ENCODE data around the gene NCOR2.
"Not testable (repeated sequence)": the region's sequence is repeated elsewhere in the genome, so short reads cannot be mapped to it uniquely, and the experiment has no call there.

Gene NCOR2

GRCh38 chr12:124601706-124602105, 34.3 kb upstream of the NCOR2 start:
- DNase-seq (ENCODE audit: low read depth in 2 of 2), result no peak

- DNase-seq (ENCODE audit: low read depth in 2 of 2), result no peak
Observed at GRCh38 chr12:124599074-124599999, 31.9 kb upstream of the NCOR2 start.

- no peak for DNase-seq (ENCODE audit: low read depth in 2 of 2)
Observed at GRCh38 chr12:124597041-124597440, 29.6 kb upstream of the NCOR2 start.

DNA sequence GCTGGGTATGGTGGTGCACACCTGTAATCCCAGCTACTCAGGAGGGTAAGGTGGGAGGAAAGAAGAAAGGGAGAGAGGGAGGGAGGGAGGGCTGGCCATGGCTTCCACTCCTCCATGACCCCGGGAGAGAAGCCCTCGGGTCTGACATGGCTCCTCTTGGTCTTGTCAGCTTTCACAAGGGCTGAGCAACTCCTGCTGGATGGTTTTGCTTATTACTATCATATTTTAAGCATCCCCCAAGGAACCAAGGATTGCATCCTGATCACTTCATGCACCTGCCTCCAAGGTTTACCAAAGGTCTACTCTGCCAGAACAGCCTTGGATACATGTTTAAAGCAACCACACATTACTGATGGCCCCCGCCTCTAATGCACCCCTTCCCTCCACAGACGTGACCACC, 28.0 kb upstream of the NCOR2 start:
- DNase-seq (ENCODE audit: low read depth in 2 of 2), result no peak

DNA sequence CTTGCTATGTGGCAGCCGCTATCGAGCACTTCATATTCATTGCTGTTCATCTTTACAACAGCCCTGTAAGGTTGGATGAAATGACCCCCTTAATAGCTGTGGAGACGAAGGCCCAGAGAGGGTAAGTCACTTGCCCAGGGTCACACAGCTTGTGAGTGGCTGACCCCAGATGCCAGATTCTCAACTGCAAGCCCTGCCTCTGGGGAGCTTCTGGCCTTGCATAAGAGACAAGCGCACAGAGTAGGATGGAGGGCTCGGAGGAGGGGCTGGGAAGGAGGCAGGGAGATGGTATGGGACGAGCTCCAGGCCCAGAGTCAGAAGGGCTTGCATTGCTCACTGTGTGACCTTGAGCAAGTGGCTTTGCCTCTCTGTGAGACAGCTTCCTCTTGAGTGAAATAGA, 27.4 kb upstream of the NCOR2 start:
- DNase-seq (ENCODE audit: low read depth in 2 of 2), result no peak

DNA sequence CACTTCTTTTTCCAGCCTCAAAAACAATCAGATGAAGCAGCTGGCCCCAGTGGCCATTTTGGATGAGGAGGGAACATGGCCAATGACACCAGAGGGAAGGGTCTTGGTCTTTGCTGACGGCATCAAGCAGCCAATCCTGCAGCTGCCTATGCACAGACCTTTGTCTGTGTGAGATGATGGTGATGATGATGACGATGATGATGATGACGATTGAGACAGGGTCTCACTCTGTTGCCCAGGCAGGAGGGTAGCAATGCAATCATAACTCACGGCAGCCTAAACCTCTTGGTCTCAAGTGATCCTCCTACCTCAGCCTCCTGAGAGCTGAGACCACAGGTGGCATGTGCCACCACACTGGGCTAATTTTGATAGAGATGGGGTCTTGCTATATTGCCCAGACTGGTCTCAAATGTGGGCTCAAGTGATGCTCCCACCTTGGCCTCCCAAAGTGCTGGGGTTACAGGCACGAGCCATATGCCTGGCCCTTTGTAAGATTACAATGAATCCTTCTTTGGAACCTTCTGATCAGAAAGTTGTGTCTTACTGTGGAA, 26.5 kb upstream of the NCOR2 start:
- DNase-seq (ENCODE audit: low read depth in 2 of 2), result no peak

DNA sequence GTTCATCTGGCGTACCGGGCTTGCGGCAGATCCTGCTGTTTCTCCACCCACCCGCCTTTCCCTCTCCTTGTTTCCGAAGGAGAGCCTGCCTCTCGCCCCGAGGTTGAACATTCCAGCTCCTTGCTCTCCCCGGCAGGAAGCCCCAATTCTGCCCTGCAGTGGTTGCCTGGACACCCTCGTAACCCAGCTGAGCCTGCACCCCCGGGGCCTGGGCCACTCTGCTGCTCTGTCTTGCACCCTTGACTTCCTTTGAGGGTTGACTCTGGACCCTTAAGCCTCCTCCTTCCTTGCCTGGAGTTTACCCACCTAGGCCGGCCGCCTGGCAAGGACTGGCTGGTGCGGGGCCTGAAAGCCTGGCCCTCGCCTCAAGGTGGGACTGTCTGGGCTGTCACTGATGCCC, 25.8 kb upstream of the NCOR2 start:
- DNase-seq (ENCODE audit: low read depth in 2 of 2), result no peak

DNA sequence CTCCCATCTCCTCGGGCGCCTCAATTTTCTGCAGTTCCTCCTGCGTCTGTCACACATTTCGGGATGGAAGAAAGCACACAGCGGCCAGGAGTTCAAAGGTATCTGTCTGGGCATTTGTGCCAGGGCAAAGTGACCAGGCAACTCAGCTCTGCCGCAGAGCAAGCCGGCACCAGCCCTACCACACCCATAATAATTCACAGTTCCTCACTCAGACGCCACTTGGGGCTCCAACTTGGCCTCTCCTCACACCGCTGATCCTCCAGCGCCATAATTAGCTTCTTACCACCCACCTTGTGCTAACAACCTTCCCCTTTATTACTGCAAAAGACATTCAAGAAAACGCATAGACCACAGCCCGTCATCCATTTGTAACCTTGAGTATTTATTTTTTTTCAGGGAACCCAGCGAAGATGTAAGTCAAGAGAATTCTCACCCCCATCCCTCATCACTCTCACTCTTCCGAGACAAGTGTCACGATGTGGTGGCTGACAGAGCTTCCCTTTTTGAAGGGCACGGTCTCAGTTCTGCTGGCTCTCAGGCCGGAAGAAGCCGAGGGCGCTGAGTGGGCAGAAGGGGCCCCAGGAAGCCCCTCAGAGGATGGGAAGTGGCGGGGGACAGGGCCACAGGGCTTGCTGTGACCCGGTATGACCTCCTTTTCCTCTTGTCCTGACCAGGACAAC, 25.2 kb upstream of the NCOR2 start:
- no peak for DNase-seq (ENCODE audit: low read depth in 2 of 2)

DNA sequence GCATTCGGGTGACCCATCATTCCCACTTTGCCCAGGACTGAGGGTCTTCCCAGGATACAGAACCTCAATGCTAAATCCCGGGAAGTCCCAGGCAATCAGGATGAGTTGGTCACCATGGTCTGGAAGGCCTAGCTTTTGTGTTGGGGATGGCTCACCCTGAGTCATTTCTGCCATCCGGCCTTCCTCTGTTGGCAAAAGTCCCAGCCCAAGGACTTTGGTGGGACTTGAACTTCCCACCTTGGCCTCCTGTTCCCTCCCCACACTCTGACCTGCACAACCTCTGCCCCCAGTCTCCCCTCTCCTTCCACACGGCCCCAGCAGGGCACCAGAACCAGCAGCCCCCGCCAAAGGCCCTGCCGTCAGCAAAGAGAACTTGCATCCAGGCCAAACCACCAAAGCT, 24.6 kb upstream of the NCOR2 start:
- no peak for DNase-seq (ENCODE audit: low read depth in 2 of 2)

DNA sequence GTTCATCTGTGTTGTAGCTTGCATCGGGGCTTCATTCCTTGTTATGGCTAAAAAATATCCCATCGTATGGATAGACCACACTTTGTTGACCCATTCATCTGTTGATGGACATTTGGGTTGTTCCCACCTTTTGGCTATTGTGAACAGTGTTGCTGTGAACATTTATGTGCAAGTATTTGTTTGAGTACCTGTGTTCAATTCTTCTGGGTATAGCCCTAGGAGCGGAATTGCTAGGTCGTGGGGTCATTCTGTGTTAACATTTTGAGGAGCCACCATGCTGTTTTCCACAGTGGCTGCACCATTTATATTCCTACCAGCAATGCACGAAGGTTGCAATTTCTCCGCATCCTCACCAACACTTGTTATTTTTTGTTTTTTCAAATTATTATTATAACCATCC, 23.0 kb upstream of the NCOR2 start:
- no peak for DNase-seq (ENCODE audit: low read depth in 2 of 2)

GRCh38 chr12:124588751-124589267, 21.4 kb upstream of the NCOR2 start:
- DNase-seq (ENCODE audit: low read depth in 2 of 2), result peak in 1 of 2 experiments; percentile 19

GRCh38 chr12:124588018-124588634, 20.7 kb upstream of the NCOR2 start:
- DNase-seq (ENCODE audit: low read depth in 2 of 2), result no peak

DNA sequence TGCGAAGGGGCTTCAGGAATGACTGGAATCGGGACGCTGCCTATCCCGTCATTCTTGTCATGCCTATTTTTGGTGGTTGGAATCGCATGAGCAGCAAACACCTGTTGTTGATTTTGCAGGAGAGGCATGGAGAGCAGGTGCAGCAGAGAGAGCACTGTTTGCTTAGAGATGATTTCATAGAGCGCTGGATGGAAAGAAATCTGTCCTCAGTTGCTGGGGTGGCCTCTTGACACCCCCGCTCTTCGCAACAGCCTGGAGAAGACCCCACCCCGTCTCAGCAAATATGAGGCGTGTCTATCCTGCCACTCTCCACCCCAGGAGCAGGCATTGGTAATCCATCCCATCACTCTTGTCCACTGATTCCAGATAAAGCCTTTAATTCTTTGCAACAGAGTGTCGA, 19.3 kb upstream of the NCOR2 start:
- DNase-seq (ENCODE audit: low read depth in 2 of 2), result no peak

DNA sequence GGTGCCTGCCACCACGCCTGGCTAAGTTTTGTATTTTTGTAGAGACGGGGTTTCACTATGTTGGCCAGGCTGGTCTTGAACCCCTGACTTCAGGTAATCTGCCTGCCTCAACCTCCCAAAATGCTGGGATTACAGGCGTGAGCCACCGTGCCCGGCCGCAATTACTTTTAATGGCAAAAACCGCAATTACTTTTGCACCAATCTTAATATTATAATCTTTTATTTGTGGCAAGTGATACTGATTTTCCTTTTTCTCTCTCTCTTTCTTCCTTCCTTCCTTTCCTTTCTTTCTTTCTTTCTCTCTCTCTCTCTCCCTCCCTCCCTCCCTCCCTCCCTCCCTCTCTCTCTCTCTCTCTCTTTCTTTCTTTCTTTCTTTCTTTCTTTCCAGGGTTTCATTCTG, 17.1 kb upstream of the NCOR2 start:
- not testable (repeated sequence) for DNase-seq (ENCODE audit: low read depth in 2 of 2)

DNA sequence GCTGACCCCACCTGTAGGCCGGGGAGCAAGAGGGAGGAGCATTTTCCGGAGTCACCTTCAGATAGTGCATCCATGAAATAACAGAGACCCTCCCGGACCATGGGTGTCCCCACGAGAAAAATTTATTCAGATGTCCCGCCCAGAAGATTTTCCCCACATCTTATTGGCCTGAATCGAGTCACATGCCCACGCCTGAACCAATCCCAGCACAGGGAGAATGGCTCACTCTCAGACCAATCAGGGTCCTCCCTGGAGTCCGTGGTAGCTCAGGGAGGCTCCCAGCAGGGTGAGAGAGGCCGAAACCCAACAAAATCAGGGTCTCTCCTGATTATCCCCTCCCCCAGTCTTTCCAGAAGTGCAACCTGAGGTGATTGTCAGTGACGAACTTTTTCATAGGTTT, 16.4 kb upstream of the NCOR2 start:
- DNase-seq (ENCODE audit: low read depth in 2 of 2), result no peak

DNA sequence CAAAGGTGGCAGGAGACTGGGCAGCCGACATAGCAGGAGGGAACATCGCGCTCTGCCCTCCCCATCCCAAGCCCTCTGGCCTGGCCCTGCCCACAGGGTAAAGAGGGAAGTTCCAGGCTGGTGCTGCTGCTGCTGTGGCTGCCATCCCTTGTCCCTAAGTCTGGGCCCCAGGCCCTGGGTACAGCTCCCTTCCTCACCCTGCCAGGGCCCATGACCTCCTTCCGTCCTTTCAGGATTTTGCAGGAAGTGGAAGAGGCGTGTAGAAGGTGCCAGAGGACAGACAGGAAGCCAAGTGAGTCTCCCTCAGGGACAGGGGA, 14.7 kb upstream of the NCOR2 start:
- no peak for DNase-seq (ENCODE audit: low read depth in 2 of 2)

- no peak for DNase-seq (ENCODE audit: low read depth in 2 of 2)
Observed at GRCh38 chr12:124581307-124582107, 14.1 kb upstream of the NCOR2 start.

GRCh38 chr12:124579921-124580517, 12.6 kb upstream of the NCOR2 start:
- no peak for DNase-seq (ENCODE audit: low read depth in 2 of 2)

DNA sequence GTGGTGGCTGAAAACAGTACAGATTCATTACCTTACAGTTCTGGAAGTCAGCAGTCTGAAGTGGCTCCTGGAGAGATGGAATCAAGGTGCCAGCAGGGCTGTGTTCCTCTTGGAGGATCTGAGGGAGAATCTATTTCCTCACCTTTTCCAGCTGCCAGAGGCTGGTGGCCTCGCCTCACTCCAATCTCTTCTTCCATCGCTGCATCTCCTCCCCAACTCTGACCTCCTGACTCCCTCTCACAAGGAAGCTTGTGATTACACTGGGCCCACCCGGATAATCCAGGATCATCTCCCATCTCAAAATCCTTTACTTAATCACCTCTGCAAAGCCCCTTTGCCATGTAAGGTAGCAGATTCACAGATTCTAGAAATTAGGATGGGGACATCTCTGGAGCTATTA, 11.4 kb upstream of the NCOR2 start:
- DNase-seq (ENCODE audit: low read depth in 2 of 2), result no peak

DNA sequence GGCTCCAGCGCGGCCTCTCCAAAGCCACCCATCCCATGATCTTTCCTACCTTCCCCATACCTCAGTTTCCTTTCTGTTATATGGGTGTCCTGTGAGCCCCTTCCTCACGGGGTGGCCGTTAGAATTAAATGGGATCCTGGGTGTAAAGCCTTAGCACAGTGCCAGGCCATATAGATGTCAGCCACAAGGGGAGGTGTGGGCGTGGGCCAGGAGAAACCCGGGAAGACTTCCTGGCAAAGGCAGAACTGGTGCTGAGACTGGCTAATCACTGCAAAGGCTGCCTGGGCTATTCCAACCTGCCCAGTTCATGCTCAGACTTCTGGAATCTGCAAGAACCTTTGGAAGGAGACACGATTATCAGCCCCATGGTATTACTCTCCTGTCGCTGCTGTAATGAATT, 11.0 kb upstream of the NCOR2 start:
- DNase-seq (ENCODE audit: low read depth in 2 of 2), result no peak

- DNase-seq (ENCODE audit: low read depth in 2 of 2), result no peak
Observed at GRCh38 chr12:124577986-124578385, 10.6 kb upstream of the NCOR2 start.

All from stimulated activated CD4-positive, alpha-beta T cell treated with anti-CD3 and anti-CD28 coated beads, Interleukin-12 subunit alpha, Interleukin-12 subunit beta, amount 100 ng/mL, for 24 hours (primary cell).